Loucy (cell line): ENCODE measurements around the gene TCL1A.

Experiments used
- H2AFZ ChIP-seq: fragments of 200-600 bp; sonication (generic); 2 replicates; pipeline ENCODE4 v1.6.0; 2016; ENCODE audit warnings: antibody characterized with exemption, mild to moderate bottlenecking, low read length, moderate library complexity
- H3F3A ChIP-seq: fragments of 200-600 bp; 2 replicates; pipeline ENCODE4 v1.6.0; 2016; ENCODE audit warnings: antibody characterized with exemption, low read depth, mild to moderate bottlenecking
- H3K27me3 ChIP-seq: fragments of 200-600 bp; sonication (generic); 2 replicates; pipeline ENCODE4 v1.6.1; 2014; ENCODE audit warnings: low read length, mild to moderate bottlenecking; ENCODE audit not compliant: insufficient read depth, poor library complexity, severe bottlenecking
- H3K36me3 ChIP-seq: fragments of 200-600 bp; sonication (generic); 2 replicates; pipeline ENCODE4 v1.6.1; 2016; ENCODE audit warnings: low read length; ENCODE audit not compliant: insufficient read depth
- H3K4me1 ChIP-seq: fragments of 200-600 bp; sonication (generic); 2 replicates; pipeline ENCODE4 v1.5.1; 2014; ENCODE audit warnings: low read length, mild to moderate bottlenecking; ENCODE audit not compliant: insufficient read depth, poor library complexity, severe bottlenecking
- H3K4me2 ChIP-seq: fragments of 200-600 bp; sonication (generic); 2 replicates; pipeline ENCODE4 v1.6.0; 2014; ENCODE audit warnings: antibody characterized with exemption, low read length, low read depth, mild to moderate bottlenecking; ENCODE audit not compliant: poor library complexity, severe bottlenecking
- H3K4me3 ChIP-seq: fragments of 200-600 bp; sonication (generic); 2 replicates; pipeline ENCODE4 v1.5.1; 2014; ENCODE audit warnings: low read length, mild to moderate bottlenecking, mixed read lengths; ENCODE audit not compliant: poor library complexity, severe bottlenecking
- H3K79me2 ChIP-seq: fragments of 200-600 bp; sonication (generic); 2 replicates; pipeline ENCODE4 v1.6.1; 2014; ENCODE audit warnings: low read length; ENCODE audit not compliant: insufficient read depth
- H3K9ac ChIP-seq: fragments of 200-600 bp; sonication (generic); 2 replicates; pipeline ENCODE4 v1.6.0; 2014; ENCODE audit warnings: mild to moderate bottlenecking, low read depth, low read length, moderate library complexity; ENCODE audit not compliant: poor library complexity, severe bottlenecking
- H3K9me2 ChIP-seq: fragments of 200-600 bp; sonication (generic); replicated peaks from 2 replicates; pipeline ENCODE4 v1.6.1; 2016; ENCODE audit warnings: low read depth, low read length, mixed read lengths
- H3K9me3 ChIP-seq: fragments of 200-600 bp; sonication (generic); 2 replicates; pipeline ENCODE4 v1.6.1; 2014; ENCODE audit warnings: mild to moderate bottlenecking, antibody characterized with exemption, low read length, low read depth; ENCODE audit not compliant: insufficient read depth
- H4K20me1 ChIP-seq: fragments of 200-600 bp; sonication (generic); 2 replicates; pipeline ENCODE4 v1.6.0; 2014; ENCODE audit warnings: antibody characterized with exemption, low read length, mild to moderate bottlenecking; ENCODE audit not compliant: insufficient read depth, poor library complexity, severe bottlenecking
- CTCF ChIP-seq: fragments of 200-600 bp; sonication (generic); conservative IDR thresholded peaks from 2 replicates; pipeline ENCODE4 v1.5.1; 2014; ENCODE audit warnings: mild to moderate bottlenecking, antibody characterized with exemption, low read length
- EZH2phosphoT487 ChIP-seq: fragments of 200-600 bp; IDR thresholded peaks from 2 replicates; pipeline ENCODE4 v1.6.1; 2018; ENCODE audit warnings: antibody characterized with exemption, mild to moderate bottlenecking, moderate library complexity, borderline replicate concordance

The TCL1A gene

GRCh38 chr14:95696741-95697140, 17.2 kb downstream of the TCL1A start:
- Histone ChIP-seq H3F3A (no peaks in the 10 kb centered on the region), H3K9me2 (no peaks in the 10 kb centered on the region), H4K20me1 (no peaks in the 10 kb centered on the region), H3K4me3 (no peak overlapping the region), H3K4me2 (no peak overlapping the region), H3K36me3 (no peaks in the 10 kb centered on the region), H3K79me2 (no peaks in the 10 kb centered on the region), H3K27me3 (no peaks in the 10 kb centered on the region), H3K9me3 (no peaks in the 10 kb centered on the region), H3K9ac (no peak overlapping the region), H2AFZ (no peak overlapping the region), H3K4me1 (peaks cover 6% of the 10 kb centered on the region)
- TF ChIP-seq CTCF = no peak
- no peak for TF ChIP-seq EZH2phosphoT487

- Histone ChIP-seq H3K4me3 (no peak overlapping the region), H3K9me3 (no peaks in the 10 kb centered on the region), H3K27me3 (no peaks in the 10 kb centered on the region), H3K9ac (no peak overlapping the region), H3K36me3 (no peaks in the 10 kb centered on the region), H2AFZ (no peak overlapping the region; the same call in 1 of the 2 replicates), H4K20me1 (no peaks in the 10 kb centered on the region), H3K4me2 (no peak overlapping the region), H3K4me1 (peaks cover 6% of the 10 kb centered on the region), H3K79me2 (no peaks in the 10 kb centered on the region), H3F3A (no peaks in the 10 kb centered on the region), H3K9me2 (no peaks in the 10 kb centered on the region)
- TF ChIP-seq EZH2phosphoT487 (no peak), CTCF (no peak)
Observed at GRCh38 chr14:95695913-95696312, 18.0 kb downstream of the TCL1A start.

GRCh38 chr14:95695051-95695450, 18.9 kb downstream of the TCL1A start:
- Histone ChIP-seq H3K4me1 (peaks cover 6% of the 10 kb centered on the region), H3K36me3 (no peaks in the 10 kb centered on the region), H3K9ac (no peak overlapping the region), H4K20me1 (no peaks in the 10 kb centered on the region), H3K4me3 (no peak overlapping the region), H3K4me2 (no peak overlapping the region), H2AFZ (no peak overlapping the region), H3K27me3 (no peaks in the 10 kb centered on the region), H3K9me2 (no peaks in the 10 kb centered on the region), H3F3A (no peaks in the 10 kb centered on the region), H3K9me3 (no peaks in the 10 kb centered on the region), H3K79me2 (no peaks in the 10 kb centered on the region)
- TF ChIP-seq EZH2phosphoT487 (no peak), CTCF (no peak)
